Measurements from ENCODE around the gene ODF2.

The ODF2 gene

GRCh38 chr9:128455849-128456612, at the start of gene ODF2:
Gene ODF2, plus strand, starts transcription at chr9:128456006. Its CDS starts 86 bp downstream, at chr9:128456092.
- Histone ChIP-seq H3K4me3 (replicated peaks; ENCODE audit: low read depth, low read length) (peak within 1 kb of the TSS; percentile 92), H3K27me3 (replicated peaks; ENCODE audit: control insufficient read depth, insufficient read depth, low read length) (no peaks in the 10 kb centered on the region), H3K36me3 (ENCODE audit: control insufficient read depth, insufficient read depth, low read length) (peaks cover 11% of the 10 kb centered on the region)
- TF ChIP-seq CTCF (IDR thresholded peaks at IDR 0.05; ENCODE audit: insufficient read depth, low read length, poor library complexity, severe bottlenecking) = no peak
- DNase-seq (ENCODE audit: extremely low read depth, insufficient read length) = peak; percentile 95

- Histone ChIP-seq H3K36me3 (ENCODE audit: control insufficient read depth, insufficient read depth, low read length) (no peaks in the 10 kb centered on the region), H3K4me3 (replicated peaks; ENCODE audit: low read depth, low read length) (no peak overlapping the region), H3K27me3 (replicated peaks; ENCODE audit: control insufficient read depth, insufficient read depth, low read length) (no peaks in the 10 kb centered on the region; the same call in none of the 2 replicates)
- DNase-seq (ENCODE audit: extremely low read depth, insufficient read length) = no peak
- TF ChIP-seq CTCF (IDR thresholded peaks at IDR 0.05; ENCODE audit: insufficient read depth, low read length, poor library complexity, severe bottlenecking) = no peak
Measured at GRCh38 chr9:128406848-128407391, 48.9 kb upstream of the ODF2 start.

- DNase-seq (ENCODE audit: extremely low read depth, insufficient read length) = no peak
- TF ChIP-seq CTCF (IDR thresholded peaks at IDR 0.05; ENCODE audit: insufficient read depth, low read length, poor library complexity, severe bottlenecking) = no peak
- Histone ChIP-seq H3K36me3 (ENCODE audit: control insufficient read depth, insufficient read depth, low read length) (no peaks in the 10 kb centered on the region), H3K27me3 (replicated peaks; ENCODE audit: control insufficient read depth, insufficient read depth, low read length) (no peaks in the 10 kb centered on the region; the same call in none of the 2 replicates), H3K4me3 (replicated peaks; ENCODE audit: low read depth, low read length) (no peak overlapping the region)
Measured at GRCh38 chr9:128408963-128409431, 46.8 kb upstream of the ODF2 start.

GRCh38 chr9:128409450-128409849, 46.4 kb upstream of the ODF2 start:
- no peak overlapping the region for H3K4me3 ChIP-seq (replicated peaks; ENCODE audit: low read depth, low read length)
- DNase-seq (ENCODE audit: extremely low read depth, insufficient read length) = no peak
- H3K27me3 ChIP-seq (replicated peaks; ENCODE audit: control insufficient read depth, insufficient read depth, low read length) = no peaks in the 10 kb centered on the region; the same call in none of the 2 replicates
- TF ChIP-seq CTCF (IDR thresholded peaks at IDR 0.05; ENCODE audit: insufficient read depth, low read length, poor library complexity, severe bottlenecking) = no peak
- no peaks in the 10 kb centered on the region for H3K36me3 ChIP-seq (ENCODE audit: control insufficient read depth, insufficient read depth, low read length)

GRCh38 chr9:128409978-128410377, 45.8 kb upstream of the ODF2 start:
- Histone ChIP-seq H3K4me3 (replicated peaks; ENCODE audit: low read depth, low read length) (no peak overlapping the region), H3K27me3 (replicated peaks; ENCODE audit: control insufficient read depth, insufficient read depth, low read length) (no peaks in the 10 kb centered on the region; the same call in none of the 2 replicates), H3K36me3 (ENCODE audit: control insufficient read depth, insufficient read depth, low read length) (no peaks in the 10 kb centered on the region)
- TF ChIP-seq CTCF (IDR thresholded peaks at IDR 0.05; ENCODE audit: insufficient read depth, low read length, poor library complexity, severe bottlenecking) = peak; percentile 17
- no peak for DNase-seq (ENCODE audit: extremely low read depth, insufficient read length)
